Measurements from ENCODE around the gene ZFHX3.

The ZFHX3 gene

GRCh38 chr16:72862090-72862489, 185.8 kb downstream of the ZFHX3 start:
- no peak for DNase-seq

DNA sequence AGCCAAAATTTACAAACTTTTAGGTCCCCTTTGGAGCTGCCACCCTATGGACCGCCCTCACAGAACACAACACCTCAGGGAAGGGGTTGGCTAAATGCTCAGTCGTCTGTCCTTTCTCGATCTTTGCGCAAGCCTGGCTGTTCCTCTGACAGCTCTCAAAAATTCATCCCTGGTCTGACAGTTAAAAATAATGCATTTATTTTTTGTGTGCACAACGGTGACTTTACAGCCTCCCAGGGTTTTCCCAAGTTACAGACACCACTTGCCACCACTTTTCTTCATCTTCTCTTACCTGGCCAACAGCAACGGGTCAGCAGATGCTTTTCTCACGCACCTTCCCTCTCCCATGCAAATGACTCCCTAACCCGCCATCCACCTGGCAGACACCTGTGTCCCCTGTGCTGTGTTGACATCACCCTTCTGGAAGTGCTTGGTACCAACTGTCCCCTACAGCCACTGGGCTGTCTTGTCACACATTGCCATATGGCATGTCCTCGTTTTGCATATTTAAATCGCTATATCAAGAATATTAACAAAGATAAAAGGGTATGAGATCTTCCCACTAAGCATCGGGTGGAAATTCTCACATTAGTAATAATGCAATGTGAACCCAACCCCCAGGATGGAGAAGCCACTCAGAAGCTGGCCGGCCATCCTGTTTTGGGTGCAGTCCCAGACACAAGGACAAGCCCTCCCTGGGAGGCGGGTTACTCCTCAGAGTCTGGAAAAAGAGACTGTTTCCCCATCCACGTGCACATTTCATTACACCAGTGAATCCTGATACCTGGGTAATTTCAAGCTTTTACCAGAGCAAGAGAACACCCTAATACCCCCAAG, 187.0 kb downstream of the ZFHX3 start:
- no peak for DNase-seq

- no peak for DNase-seq
Measured at GRCh38 chr16:72859581-72859980, 188.3 kb downstream of the ZFHX3 start.

GRCh38 chr16:72858665-72859493, 189.0 kb downstream of the ZFHX3 start:
- DNase-seq, result no peak

- DNase-seq, result no peak
Measured at GRCh38 chr16:72857834-72858664, 189.9 kb downstream of the ZFHX3 start.

DNA sequence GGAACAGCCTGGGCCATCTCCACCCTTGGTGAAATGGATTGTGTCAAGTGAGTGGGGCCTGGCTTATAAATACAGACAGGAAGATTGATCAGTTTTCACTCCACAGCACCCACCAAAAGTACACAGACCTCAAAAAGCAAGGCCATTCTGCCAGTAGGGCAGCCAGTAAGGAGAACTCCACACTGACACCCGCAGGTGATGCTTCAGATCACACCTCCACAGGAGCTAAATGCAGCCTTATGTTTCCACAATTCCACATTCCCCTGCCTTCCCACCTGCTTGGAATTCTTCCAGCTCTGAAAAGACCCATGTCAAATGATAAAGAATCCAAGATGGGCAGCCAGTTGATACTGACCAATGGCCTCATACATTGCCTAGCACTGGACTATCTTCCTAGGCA, 191.1 kb downstream of the ZFHX3 start:
- DNase-seq, result no peak

GRCh38 chr16:72854267-72854959, 193.5 kb downstream of the ZFHX3 start:
- DNase-seq, result no peak

- no peak for DNase-seq
Measured at GRCh38 chr16:72853575-72854266, 194.2 kb downstream of the ZFHX3 start.

GRCh38 chr16:72852421-72852820, 195.5 kb downstream of the ZFHX3 start:
- no peak for DNase-seq

DNA sequence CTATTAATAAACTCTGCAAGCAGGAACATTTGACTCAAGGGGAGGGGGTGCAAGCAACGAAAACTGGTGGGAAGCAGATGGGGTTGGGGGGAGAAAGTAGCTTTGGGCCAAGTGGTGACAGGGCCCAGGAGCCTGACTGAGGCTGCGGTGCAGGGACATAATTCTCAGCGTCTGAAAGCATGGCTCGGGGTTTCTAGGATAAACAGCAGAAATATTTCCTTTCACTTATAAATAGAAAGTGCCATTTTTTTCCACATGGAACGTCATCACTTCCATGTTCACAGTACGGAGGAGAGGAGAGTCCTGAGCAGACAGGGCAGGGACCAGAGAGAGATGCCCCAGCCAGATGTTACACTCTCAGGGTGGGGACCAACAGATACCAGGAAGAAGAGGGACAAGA, 197.1 kb downstream of the ZFHX3 start:
- no peak for DNase-seq

DNA sequence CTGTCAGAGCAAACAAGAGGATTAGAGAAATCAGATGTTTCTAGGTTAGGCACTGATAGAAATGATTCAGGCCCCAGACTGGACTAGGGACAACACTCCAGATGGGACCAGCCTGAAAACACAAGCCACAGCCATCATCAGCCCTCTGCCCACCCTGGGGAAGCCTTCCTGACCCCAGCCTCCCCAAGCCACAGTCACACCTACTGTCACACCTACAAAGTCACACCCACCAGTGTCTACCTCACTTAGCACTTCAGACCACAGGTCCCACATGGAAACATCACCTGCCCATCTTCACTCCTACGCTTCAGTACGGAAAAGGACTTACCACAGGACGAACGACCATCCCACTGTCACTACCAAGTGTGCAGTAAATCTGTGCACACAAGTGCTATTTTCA, 197.9 kb downstream of the ZFHX3 start:
- DNase-seq, result no peak

DNA sequence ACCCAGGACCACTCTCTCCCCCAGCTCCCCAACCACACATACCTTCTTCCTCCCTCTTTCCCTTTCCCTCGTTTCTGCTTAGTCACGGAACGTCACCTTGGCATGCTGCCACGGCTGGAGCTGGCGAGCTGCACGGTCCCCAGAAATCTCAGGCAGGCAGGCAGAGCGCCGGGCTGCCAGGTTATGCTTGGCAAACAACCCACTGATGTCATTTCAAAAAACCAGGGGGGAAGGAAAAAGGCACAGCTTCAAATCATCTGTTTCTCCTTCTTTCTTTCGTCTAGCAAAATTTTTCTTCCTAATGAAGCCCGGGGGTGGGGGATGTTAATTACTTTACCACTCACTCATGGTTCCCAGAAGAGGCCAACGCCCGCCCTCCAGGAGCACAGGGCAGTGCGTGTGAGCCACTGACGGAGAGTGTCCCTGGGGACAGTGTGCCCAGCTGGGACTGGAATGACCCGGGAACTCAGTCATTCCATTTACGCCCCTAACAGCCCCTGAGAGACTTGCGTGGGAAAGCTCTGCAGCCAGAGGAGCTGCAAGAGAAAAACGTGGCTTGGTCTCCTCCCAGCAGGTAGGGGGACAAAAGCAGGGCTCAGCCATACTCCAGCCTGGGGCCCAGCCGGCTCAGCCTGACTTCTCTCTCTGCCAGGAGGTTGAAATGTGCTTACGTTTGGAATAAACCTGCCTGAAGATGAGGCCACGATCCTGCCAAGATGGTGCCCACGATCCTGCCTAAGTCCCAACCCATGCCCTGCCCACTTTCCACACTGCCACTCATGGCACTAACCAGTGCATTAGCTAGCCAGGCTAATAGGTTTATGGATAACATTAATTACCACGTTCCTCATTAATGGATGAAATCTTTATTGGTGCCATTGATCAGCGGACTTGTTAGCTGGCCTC, 198.9 kb downstream of the ZFHX3 start:
- no peak for DNase-seq

DNA sequence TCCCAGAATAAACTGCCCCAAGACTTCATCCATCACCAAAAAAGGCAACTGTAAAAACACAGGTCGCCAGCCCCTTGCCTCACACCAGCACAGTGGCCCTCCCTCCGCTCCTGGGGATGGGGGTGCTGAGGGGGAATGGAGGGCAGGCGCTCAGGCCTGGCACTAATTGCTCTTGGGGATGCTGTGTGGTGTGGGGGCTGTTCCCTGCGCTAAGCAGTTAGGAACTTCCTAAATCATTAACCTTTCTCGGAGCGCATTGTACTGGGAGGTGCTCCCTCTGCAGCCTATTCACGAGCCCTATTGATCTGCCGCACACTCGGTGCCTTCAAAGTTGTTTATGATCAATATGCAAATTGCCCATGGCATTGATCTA, 199.9 kb downstream of the ZFHX3 start:
- DNase-seq, result no peak

DNA sequence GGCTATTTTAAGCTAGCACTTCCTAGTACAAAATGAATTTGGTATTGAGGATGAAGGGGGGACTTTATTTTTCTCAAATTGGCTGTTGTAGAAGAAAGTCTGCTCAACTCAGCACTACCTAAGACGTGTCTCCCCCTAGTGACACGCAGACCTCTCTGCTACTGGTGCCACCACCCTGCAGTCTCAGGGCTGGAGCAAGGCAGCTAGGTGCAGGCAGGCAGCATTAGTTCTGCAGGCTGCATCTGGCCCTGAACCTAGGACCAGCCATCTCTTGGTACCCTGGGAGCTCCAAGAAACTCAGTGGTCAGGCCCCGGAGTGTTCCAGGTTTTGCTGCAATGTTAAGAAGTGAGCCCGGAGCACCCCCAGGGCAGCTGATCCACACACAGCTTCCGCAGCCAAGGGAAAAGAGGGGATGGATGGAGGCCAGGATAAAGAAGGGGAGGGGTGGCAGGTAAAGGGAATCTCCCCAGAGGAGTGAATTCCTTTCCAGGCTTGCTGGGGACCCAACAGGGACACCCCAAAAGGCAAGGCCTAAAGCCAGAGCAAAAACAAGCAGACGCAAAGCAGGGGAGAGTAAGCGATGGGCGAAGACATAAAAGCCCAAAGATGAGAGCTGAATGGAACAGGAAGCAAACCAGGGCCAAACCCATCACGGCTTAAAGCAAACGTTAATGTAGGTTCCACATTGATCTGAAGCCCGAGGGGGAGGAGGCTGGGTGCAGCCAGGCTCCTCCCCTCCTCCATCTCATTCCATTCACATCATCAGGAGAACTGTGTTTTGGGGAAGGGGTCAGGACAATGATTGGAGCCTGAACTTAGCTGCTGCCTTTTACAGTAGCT, 200.5 kb downstream of the ZFHX3 start:
- no peak for DNase-seq

GRCh38 chr16:72846594-72846993, 201.3 kb downstream of the ZFHX3 start:
- DNase-seq, result no peak

DNA sequence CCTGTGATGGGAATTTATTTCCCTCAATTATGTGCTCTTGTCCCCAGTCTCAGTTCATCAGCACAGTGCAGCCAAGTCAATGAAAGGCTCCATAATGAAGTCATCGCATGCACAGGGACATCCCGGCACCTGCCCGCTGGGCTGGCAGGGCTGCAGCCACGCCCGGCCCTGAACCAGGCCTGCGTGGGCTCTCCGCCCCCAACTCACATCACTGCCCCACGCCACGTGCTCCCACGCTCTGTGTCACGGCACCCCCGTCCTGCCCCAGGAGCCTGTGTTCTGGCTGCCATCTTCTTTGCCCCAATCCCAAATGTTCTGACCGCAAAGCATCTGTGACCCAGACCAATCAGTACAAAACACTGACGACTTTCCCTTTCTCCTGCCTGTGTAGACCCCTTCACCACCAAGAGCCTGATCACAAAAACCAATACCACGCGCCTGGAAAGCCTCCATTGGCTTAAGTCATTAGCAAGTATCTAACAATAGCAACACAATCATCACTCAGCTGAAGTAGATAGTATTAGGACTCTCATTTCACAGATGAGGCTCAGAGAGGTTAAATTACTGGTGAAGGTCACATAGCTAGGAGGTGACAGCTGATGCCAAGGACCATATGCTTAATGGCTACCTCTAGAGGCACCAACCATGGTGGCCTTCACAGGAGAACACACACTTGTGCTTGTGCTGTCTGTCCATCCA, 202.5 kb downstream of the ZFHX3 start:
- DNase-seq, result no peak

DNA sequence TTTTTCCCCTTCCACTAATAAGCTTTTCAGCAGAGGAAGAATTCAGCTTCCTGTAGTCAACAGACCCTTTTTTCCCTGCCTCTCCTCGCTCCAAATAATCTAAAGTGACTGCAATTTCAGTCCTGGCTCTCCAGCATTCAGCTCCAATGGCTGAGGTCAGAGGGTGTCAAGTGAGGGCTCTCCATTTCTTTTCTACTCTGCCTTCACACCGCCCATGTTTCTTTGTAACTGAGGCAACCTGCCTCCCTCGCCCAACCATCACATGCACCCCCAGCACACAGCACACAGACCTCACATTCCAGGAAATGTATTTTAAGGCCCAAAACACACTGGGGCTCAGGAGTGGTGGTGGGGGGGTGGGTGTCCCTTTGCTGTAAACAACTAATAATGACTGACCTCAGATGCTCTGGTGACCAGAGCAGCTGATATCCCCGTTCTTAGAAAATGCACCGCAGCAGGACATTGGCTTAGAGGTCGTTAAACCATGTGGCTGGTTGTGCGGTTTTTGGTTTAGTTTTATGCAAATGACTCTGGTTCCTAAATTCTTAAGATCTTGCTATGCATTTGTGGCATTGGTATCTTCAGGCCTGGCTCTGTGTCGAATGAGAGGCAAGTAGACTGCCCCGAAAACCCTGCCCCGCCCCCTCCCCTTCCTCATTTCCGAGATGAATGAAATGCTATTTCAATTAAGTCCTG, 203.6 kb downstream of the ZFHX3 start:
- DNase-seq, result no peak

DNA sequence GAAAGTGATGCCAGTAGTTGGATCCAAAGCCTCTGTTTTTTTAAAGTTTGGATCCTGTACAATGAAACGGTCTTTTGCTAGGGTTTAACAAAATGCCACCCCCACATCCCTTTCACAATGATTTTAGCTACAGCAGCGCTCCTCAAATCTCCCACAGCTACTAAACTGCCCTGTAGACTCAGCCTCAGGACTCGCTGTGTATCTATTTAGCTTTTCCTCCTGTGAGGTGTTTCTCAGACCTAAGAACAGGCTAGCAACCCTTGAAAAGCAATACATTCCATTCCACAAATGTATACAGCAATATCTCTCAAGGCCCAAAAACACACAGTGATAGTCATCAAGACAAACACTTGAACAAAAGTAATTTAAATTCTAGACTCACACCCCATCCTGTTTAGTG, 206.4 kb downstream of the ZFHX3 start:
- DNase-seq, result no peak

Measured in activated naive CD4-positive, alpha-beta T cell treated with anti-CD3 and anti-CD28 coated beads, Interleukin-2, amount 50 U/mL, for 16 hours (primary cell).